ENCODE measurements around the gene ATP5F1A. TPM values are rescaled to one million over a fixed set of nuclear protein-coding genes. Genes with fewer than 3 reads are reported as not detected.

ATP5F1A gene
- total and polyA plus RNA-seq, 2 donors (not counting 3 experiments of a cell fraction or from before 2014, with no cell fraction given): 405 to 585 TPM

DNA sequence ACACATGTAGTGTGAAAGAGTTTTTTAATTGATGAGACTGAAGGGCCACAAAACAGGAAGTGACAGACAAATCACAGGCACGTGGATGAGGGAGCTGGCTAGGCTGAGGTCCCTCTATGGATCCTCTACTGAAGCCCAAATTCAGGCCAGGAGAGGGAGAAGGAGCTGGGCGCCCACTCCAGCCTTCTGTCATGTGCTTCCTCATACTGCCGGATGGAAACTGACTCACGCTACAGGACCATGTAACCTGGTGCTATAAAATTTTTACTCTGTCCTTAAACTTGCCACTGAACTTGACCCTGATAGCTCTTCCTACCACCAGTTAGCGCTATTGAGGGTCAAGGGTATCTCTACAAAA is 57.4 kb downstream of the ATP5F1A start:
- no TSS peak for BruUV-seq (replicated peaks)
- TF ChIP-seq GATA2 (IDR thresholded peaks at IDR 0.05; ENCODE audit: insufficient read depth, insufficient read length, low read depth, low read length) (no peak), CTCF (IDR thresholded peaks at IDR 0.05; ENCODE audit: extremely low read depth in 1 of 2, insufficient read depth in 1 of 2, low read depth in 1 of 2, low read length in 2 of 2) (no peak), EZH2 (IDR thresholded peaks at IDR 0.05; ENCODE audit: borderline replicate concordance, low read depth, low read length, severe bottlenecking) (no peak)

GRCh38 chr18:46040033-46040746 is 57.9 kb downstream of the ATP5F1A start:
- Histone ChIP-seq H3K36me3 (ENCODE audit: control insufficient read depth in 2 of 2, extremely low read depth in 1 of 2, insufficient read depth in 2 of 2, low read length in 2 of 2) (no peaks in the 10 kb centered on the region), H3K4me1 (ENCODE audit: control insufficient read depth, extremely low read depth, insufficient read depth, low read length) (no peaks in the 10 kb centered on the region), H3K79me2 (ENCODE audit: control insufficient read depth, insufficient read depth, low read length) (no peaks in the 10 kb centered on the region), H3K9ac (replicated peaks; ENCODE audit: extremely low read depth, insufficient read depth, low read length) (no peak overlapping the region), H2AFZ (ENCODE audit: low read depth, low read length) (no peak overlapping the region), H3K4me3 (replicated peaks in 1 of 3; ENCODE audit: insufficient read depth in 1 of 3, low read depth in 1 of 3, low read length in 3 of 3) (no peak overlapping the region), H3K9me1 (replicated peaks; ENCODE audit: control insufficient read depth, extremely low read depth, insufficient read depth, low read length) (no peaks in the 10 kb centered on the region), H4K20me1 (replicated peaks; ENCODE audit: control insufficient read depth, extremely low read depth, insufficient read depth, low read length) (no peaks in the 10 kb centered on the region), H3K27ac (ENCODE audit: insufficient read depth, low read depth, low read length) (no peak overlapping the region), H3K4me2 (ENCODE audit: insufficient read depth, low read length) (no peak overlapping the region), H3K9me3 (replicated peaks; ENCODE audit: control insufficient read depth, insufficient read depth, low read length) (no peaks in the 10 kb centered on the region), H3K27me3 (ENCODE audit: control insufficient read depth in 2 of 2, insufficient read depth in 2 of 2, low read length in 2 of 2) (no peaks in the 10 kb centered on the region)
- ChIA-PET POLR2A (no interaction called here), CTCF (interaction anchor here (0.9 kb wide), 1 partner anchor 34 kb away, joined by 3 read pairs; no protein-coding TSS in a partner anchor)
- intact Hi-C loops (cut with micrococcal nuclease): no loop called here
- dilution Hi-C loops (cut with MboI; ENCODE audit: extremely low pct_ligation_motif_present, low sequenced_read_pairs): no loop called here
- no TSS peak for BruUV-seq (replicated peaks)
- TF ChIP-seq MAX (IDR thresholded peaks at IDR 0.05; ENCODE audit: insufficient read depth, insufficient read length) (no peak), EZH2 (IDR thresholded peaks at IDR 0.05; ENCODE audit: borderline replicate concordance, low read depth, low read length, severe bottlenecking) (no peak), POLR2A (IDR thresholded peaks at IDR 0.05; ENCODE audit: low read depth, low read length) (no peak), FOS (IDR thresholded peaks at IDR 0.05; ENCODE audit: borderline replicate concordance, insufficient read depth, low read length) (no peak), JUN (IDR thresholded peaks at IDR 0.05; ENCODE audit: borderline replicate concordance, insufficient read depth, insufficient read length, low read depth) (no peak), GATA2 (IDR thresholded peaks at IDR 0.05; ENCODE audit: insufficient read depth, insufficient read length, low read depth, low read length) (no peak), CTCF (IDR thresholded peaks at IDR 0.05; ENCODE audit: extremely low read depth in 1 of 2, insufficient read depth in 1 of 2, low read depth in 1 of 2, low read length in 2 of 2) (no peak), MYC (IDR thresholded peaks at IDR 0.05; ENCODE audit: low read depth, low read length) (no peak), POLR2AphosphoS5 (IDR thresholded peaks at IDR 0.05; ENCODE audit: insufficient read depth, low read depth, low read length) (no peak)
- DNase-seq (ENCODE audit: low read depth, low spot score) (peak; percentile 25), FAIRE-seq (no peak)

More for the DNA sequence above, 57.4 kb downstream of the ATP5F1A start:
- H3K79me2 ChIP-seq (ENCODE audit: control insufficient read depth, insufficient read depth, low read length): no peaks in the 10 kb centered on the region
- no peak overlapping the region for H3K27ac ChIP-seq (ENCODE audit: insufficient read depth, low read depth, low read length)
- intact Hi-C loops (cut with micrococcal nuclease) (no loop called here), dilution Hi-C loops (cut with MboI; ENCODE audit: extremely low pct_ligation_motif_present, low sequenced_read_pairs) (no loop called here)
- FAIRE-seq (no peak), DNase-seq (ENCODE audit: low read depth, low spot score) (no peak)
- POLR2A ChIA-PET: no interaction called here
- no peaks in the 10 kb centered on the region for H3K27me3 ChIP-seq (ENCODE audit: control insufficient read depth in 2 of 2, insufficient read depth in 2 of 2, low read length in 2 of 2)
- no peaks in the 10 kb centered on the region for H4K20me1 ChIP-seq (replicated peaks; ENCODE audit: control insufficient read depth, extremely low read depth, insufficient read depth, low read length)
- H3K9me1 ChIP-seq (replicated peaks; ENCODE audit: control insufficient read depth, extremely low read depth, insufficient read depth, low read length): no peaks in the 10 kb centered on the region
- no peaks in the 10 kb centered on the region for H3K9me3 ChIP-seq (replicated peaks; ENCODE audit: control insufficient read depth, insufficient read depth, low read length)
- no peak overlapping the region for H3K4me2 ChIP-seq (ENCODE audit: insufficient read depth, low read length)
- H3K4me1 ChIP-seq (ENCODE audit: control insufficient read depth, extremely low read depth, insufficient read depth, low read length): no peaks in the 10 kb centered on the region
- H3K9ac ChIP-seq (replicated peaks; ENCODE audit: extremely low read depth, insufficient read depth, low read length): no peak overlapping the region
- no peaks in the 10 kb centered on the region for H3K36me3 ChIP-seq (ENCODE audit: control insufficient read depth in 2 of 2, extremely low read depth in 1 of 2, insufficient read depth in 2 of 2, low read length in 2 of 2)
- no peak overlapping the region for H2AFZ ChIP-seq (ENCODE audit: low read depth, low read length)
- CTCF ChIA-PET: no interaction called here
- no peak overlapping the region for H3K4me3 ChIP-seq (replicated peaks in 1 of 3; ENCODE audit: insufficient read depth in 1 of 3, low read depth in 1 of 3, low read length in 3 of 3)
